MCF 10A (cell line): ENCODE results near the gene ZNF200. TPM values are rescaled to one million over a fixed set of nuclear protein-coding genes. Genes with fewer than 3 reads are reported as not detected.
A peak's percentile ranks its signal among the peaks of the same experiment; 100 is the strongest.

Source experiments
- Bru-seq: library from RNA; stranded (reverse); fragments of 400-500 nt; gene quantifications from one replicate; lab custom pipeline; 2021; lab: Mats Ljungman, UMichigan
- BruChase-seq, 2 experiments: library from RNA; stranded (reverse); fragments of 400-500 nt; gene quantifications; one replicate each; lab custom pipeline; 2021; lab: Mats Ljungman, UMichigan
- BruUV-seq: library from RNA; stranded (reverse); fragments of 400-500 nt; replicated peaks from 2 replicates; lab custom pipeline; 2021; lab: Mats Ljungman, UMichigan
- CTCF ChIA-PET: fragments of 300-600 bp; sonication (Branson Sonifier 250); formaldehyde crosslinking; extraction: SDS; loops from one replicate; lab custom pipeline; 2021; ENCODE audit warnings: antibody characterized with exemption, inconsistent platforms; lab: Yijun Ruan, JAX
- POLR2A ChIA-PET: fragments of 300-600, 350-650 bp; sonication (Branson Sonifier 250); formaldehyde crosslinking; extraction: SDS; loops from one replicate; lab custom pipeline; 2020; ENCODE audit warnings: antibody characterized with exemption, inconsistent platforms; lab: Yijun Ruan, JAX
- DNase-seq: peaks from one replicate; pipeline ENCODE4 v3.0.0-alpha.2; 2018; ENCODE audit not compliant: unreplicated experiment
- H3K27ac Mint-ChIP-seq: one replicate; pipeline ENCODE4 v1.8.0; 2022; ENCODE audit warnings: mild to moderate bottlenecking, low read depth, mixed read lengths; ENCODE audit not compliant: unreplicated experiment
- H3K27me3 Mint-ChIP-seq: one replicate; pipeline ENCODE4 v1.8.0; 2022; ENCODE audit warnings: mixed read lengths; ENCODE audit not compliant: insufficient read depth, unreplicated experiment
- H3K36me3 Mint-ChIP-seq: one replicate; pipeline ENCODE4 v1.8.0; 2022; ENCODE audit warnings: mild to moderate bottlenecking, moderate library complexity, mixed read lengths; ENCODE audit not compliant: insufficient read depth, unreplicated experiment
- H3K4me1 Mint-ChIP-seq: one replicate; pipeline ENCODE4 v1.8.0; 2022; ENCODE audit warnings: mixed read lengths; ENCODE audit not compliant: insufficient read depth, unreplicated experiment
- H3K4me3 Mint-ChIP-seq: one replicate; pipeline ENCODE4 v1.8.0; 2022; ENCODE audit warnings: mild to moderate bottlenecking, moderate library complexity, mixed read lengths; ENCODE audit not compliant: unreplicated experiment
- H3K9me3 Mint-ChIP-seq: one replicate; pipeline ENCODE4 v1.8.0; 2022; ENCODE audit warnings: mixed read lengths; ENCODE audit not compliant: unreplicated experiment
- CTCF ChIP-seq: fragments of 200-600 bp; IDR thresholded peaks from one replicate; pipeline ENCODE4 v1.8.0; 2022; ENCODE audit warnings: antibody characterized with exemption, mild to moderate bottlenecking; ENCODE audit not compliant: unreplicated experiment
- intact Hi-C: fragments of 100-400 bp; cut with micrococcal nuclease; formaldehyde crosslinking; loops from 2 replicates; pipeline ENCODE4 v1.14.1; 2022
- long read RNA-seq: library from polyadenylated mRNA; stranded (forward); transcript quantifications from one replicate; pipeline ENCODE4 v2.0.0, GENCODE V29; 2022
- total RNA-seq: library from RNA; stranded (reverse); gene quantifications from 2 replicates; pipeline ENCODE4 v1.2.3, GENCODE V29; 2022

The ZNF200 gene
- 6.6 and 8.8 TPM in 2 replicates for total RNA-seq
- Bru-seq, nascent RNA, result percentile 76 among the genes with signal in this experiment
- BruChase-seq, experiment 1, labeled RNA remaining after a 6-hour chase, result percentile 60 among the genes with signal in this experiment
- BruChase-seq, experiment 2, labeled RNA remaining after a 2-hour chase, result percentile 71 among the genes with signal in this experiment
- long read RNA-seq, partial matches to known transcripts, result 0 of 10 reads
- long read RNA-seq, other reads (novel, unspliced or antisense), result 0 of 10 reads

DNA sequence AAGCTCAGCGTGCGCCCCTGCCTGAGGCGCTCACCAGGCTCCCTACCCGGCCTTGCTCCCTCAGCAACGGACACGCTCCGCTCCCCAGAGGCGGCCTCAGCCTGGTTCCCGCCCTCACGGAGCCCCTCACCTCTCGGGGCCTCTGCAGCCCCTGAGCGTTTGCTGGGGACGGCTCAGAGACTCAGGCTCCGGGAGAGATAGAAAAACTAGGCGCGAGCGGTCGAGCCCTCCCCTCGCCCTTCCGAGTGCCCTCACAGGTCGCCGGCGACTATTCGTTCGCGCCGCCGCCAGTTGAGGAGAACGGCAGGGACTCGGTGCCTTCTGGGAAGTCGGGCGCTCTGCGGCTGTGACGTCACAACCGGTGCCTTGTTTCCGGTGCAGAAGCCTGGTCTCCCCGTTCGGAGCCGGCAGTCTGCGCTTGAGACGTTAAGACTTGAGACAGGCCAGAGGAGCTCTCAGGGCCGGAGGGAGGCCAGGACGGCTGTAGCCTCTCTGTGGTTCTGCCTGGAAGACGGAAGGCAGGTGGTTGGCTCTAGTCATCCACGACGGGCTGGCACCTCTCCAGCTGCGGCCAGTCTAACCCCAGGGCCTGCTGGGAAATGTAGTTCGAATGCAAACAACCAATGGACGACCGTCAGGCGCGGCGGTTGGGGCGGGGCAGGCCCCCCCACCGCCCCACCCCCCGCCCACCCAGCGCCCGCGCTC lies at the start of gene ZNF200:
Gene ZNF200, minus strand, starts transcription at position 302 of the 705 bp plus-strand sequence. CDS start 1,403 bp downstream, outside the sequence.
- Mint-ChIP-seq H3K4me3 (peak within 1 kb of the TSS; percentile 95), H3K4me1 (peaks cover 4% of the 10 kb centered on the region), H3K9me3 (peaks cover 10% of the 10 kb centered on the region), H3K36me3 (peaks cover 23% of the 10 kb centered on the region), H3K27me3 (no peaks in the 10 kb centered on the region), H3K27ac (peak within 1 kb of the TSS; percentile 96)
- DNase-seq, result peak; percentile 95
- TF ChIP-seq CTCF, result no peak
- BruUV-seq, result no TSS peak
- ChIA-PET CTCF (interaction anchor here (0.6 kb wide), 1 partner anchor 42 kb away, joined by 3 read pairs; no protein-coding TSS in a partner anchor), POLR2A (interaction anchor here (0.5 to 2.9 kb wide), 12 partner anchors 11 to 209 kb away, joined by 3 to 25 read pairs (median 5); partner anchors contain the start of genes NAA60, ZNF213, ZNF263 and ZNF597)
- intact Hi-C loops, result loop anchor here (1.0 kb wide), 1 partner anchor 47 kb away; no protein-coding TSS in a partner anchor

GRCh38 chr16:3283543-3284447 lies 48.8 kb upstream of the ZNF200 start:
- H3K9me3 Mint-ChIP-seq, result no peaks in the 10 kb centered on the region
- no peaks in the 10 kb centered on the region for H3K4me1 Mint-ChIP-seq
- H3K27ac Mint-ChIP-seq, result peak overlapping the region; percentile 99
- no peak for TF ChIP-seq CTCF
- H3K27me3 Mint-ChIP-seq, result no peaks in the 10 kb centered on the region
- CTCF ChIA-PET, result interaction anchor here (0.7 to 1.0 kb wide), 4 partner anchors 19 to 762 kb away, joined by 4 read pairs; no protein-coding TSS in a partner anchor
- intact Hi-C loops, result loop anchor here (1.0 kb wide), 1 partner anchor 19 kb away; no protein-coding TSS in a partner anchor
- no peak for DNase-seq
- H3K4me3 Mint-ChIP-seq, result peak overlapping the region; percentile 96
- peaks cover 55% of the 10 kb centered on the region for H3K36me3 Mint-ChIP-seq
- BruUV-seq, result TSS peak; percentile 48
- POLR2A ChIA-PET, result interaction anchor here (0.5 to 11.6 kb wide), 29 partner anchors 8 to 970 kb away, joined by 3 to 161 read pairs (median 6); partner anchors contain the start of genes CLUAP1, NAA60, TIGD7 and ZNF174

- BruUV-seq, result TSS peak; percentile 84
- intact Hi-C loops, result loop anchor here (1.0 kb wide), 3 partner anchors 19 to 100 kb away; partner anchors contain the start of gene ZNF200
- Mint-ChIP-seq H3K27me3 (no peaks in the 10 kb centered on the region), H3K9me3 (no peaks in the 10 kb centered on the region), H3K27ac (peak within 1 kb of the TSS; percentile 99), H3K36me3 (peaks cover 47% of the 10 kb centered on the region), H3K4me3 (peak within 1 kb of the TSS; percentile 96), H3K4me1 (no peaks in the 10 kb centered on the region)
- ChIA-PET POLR2A (interaction anchor here (0.6 to 11.6 kb wide), 31 partner anchors 8 to 1604 kb away, joined by 3 to 161 read pairs (median 4); partner anchors contain the start of genes CLUAP1, NAA60, TIGD7 and ZNF174), CTCF (interaction anchor here (0.6 to 1.3 kb wide), 3 partner anchors 16 to 313 kb away, joined by 3 read pairs; no protein-coding TSS in a partner anchor)
- TF ChIP-seq CTCF, result no peak
- DNase-seq, result peak; percentile 99
These were observed 48.0 kb upstream of the ZNF200 start, which contains the start of gene ZNF263 for GRCh38 chr16:3282730-3283542. Gene ZNF263 (plus strand): TSS chr16:3283491. CDS start chr16:3283819, 328 bp downstream.
